Middle frontal gyrus (tissue), 1 donor: ENCODE data around the gene WSB2.

Experiments
- DNase-seq: peaks from one replicate; pipeline ENCODE4 v3.0.0-alpha.2; 2015; ENCODE audit warnings: low spot score; ENCODE audit errors: extremely low spot score

The WSB2 gene

DNA sequence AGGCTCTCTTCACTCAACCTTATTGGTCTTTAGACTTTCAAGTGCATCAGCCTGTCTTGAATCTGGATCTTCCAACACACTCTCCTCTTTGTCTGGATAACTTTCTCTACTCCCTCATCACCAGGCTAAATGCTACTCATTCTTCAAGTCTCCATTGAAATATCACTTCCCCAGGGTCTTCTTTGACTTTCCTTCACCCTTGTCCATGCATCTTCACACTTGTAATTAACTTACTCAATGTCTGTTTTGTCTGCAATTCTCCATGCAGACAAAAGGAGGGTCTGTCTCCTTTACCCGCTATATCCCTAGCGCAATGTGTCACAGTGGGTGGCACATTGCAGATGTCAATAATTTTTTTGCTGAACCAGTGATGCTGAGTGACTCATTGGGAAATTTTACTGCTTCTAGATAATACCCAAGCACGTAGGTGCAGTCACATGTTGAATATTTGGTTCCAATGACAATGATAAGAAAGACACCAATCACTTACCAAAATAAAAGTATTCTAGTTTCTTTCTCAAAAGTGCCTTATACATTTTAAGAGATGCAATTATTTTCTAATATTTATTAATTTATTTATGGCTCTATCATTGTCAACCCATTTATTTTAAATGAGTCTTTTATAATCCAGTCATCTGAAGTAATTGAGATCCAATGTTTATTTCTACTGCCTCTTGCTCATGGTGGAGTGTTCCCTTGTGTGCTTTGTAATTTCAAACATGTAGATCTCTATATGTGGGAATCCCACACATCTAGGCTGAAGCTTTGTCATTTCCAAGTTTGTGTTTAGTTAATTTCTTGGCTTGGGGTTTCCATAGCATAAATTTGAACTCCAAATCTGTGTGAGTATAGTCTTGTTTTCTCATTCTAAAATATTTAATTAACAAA lies 66.2 kb downstream of the WSB2 start:
- no peak for DNase-seq

DNA sequence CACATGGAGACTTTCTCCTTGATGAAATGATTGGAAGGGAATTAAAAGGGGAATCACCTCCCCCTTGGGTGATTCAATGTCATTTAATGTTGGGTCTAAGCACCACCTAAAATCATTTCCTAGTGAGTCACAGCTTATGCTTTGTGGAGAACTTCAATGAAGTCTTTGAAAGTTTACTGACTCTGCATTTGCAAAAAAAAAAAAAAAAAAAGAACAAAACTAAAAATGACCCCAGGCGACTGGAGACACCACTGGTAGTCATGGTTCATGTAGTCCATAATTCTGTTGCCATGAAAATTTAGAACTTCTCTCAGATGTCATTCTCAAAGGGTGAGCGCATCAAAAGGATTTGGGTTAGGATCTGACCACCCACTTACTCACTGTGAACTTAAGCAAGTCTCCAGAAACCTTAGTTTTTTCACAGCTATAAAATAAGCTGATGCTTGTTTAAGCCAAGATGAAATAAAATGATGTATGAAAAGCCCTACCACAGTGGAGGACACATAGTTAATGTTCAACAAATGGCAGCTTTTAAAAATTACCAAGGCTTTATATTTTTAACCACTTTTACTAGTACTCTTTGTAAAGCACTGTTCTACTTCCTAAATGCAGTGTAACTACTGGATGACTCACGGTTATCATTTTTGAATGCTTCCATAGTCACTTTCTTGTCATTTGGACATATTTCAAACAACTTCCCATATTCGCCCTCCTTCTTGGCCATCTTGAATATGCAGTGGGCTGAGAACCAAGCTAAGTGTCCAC lies 74.1 kb downstream of the WSB2 start:
- no peak for DNase-seq

DNA sequence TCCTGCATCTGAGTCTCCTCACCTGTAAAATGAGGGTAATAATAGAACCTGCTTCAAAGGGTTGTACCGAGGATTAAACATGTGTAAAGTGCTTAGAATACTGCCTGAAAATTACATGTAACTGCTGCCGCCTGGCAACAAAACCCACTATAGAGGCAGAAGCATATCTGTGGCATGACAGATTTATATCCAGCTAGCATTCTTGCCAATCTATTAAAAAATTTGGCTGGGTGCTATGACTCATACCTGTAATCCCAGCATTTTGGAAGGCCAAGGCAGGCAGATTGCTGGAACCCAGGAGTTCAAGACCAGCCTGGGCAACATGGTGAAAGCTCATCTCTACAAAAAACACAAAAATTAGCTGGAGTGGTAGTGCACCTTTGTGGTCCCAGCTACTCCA lies 75.8 kb downstream of the WSB2 start:
- no peak for DNase-seq
